Adrenal gland (tissue), 5 donors: Measurements from ENCODE around the gene TMEM184B.

Experiments
- CTCF ChIP-seq, 6 experiments: fragments of 450-650 bp in 4 of 6; fragments of 200-600 bp in 2 of 6; sonication (generic) in 1 of 6; IDR thresholded peaks; 1 replicate in 5 of 6; 2 replicates in 1 of 6; pipeline versions ENCODE4 v1.5.1 to v1.8.0; 2016 to 2021; ENCODE audit warnings: antibody characterized with exemption in 6 of 6, mild to moderate bottlenecking in 2 of 6, moderate library complexity in 1 of 6
- POLR2A ChIP-seq, 2 donors: fragments of 450-650 bp; IDR thresholded peaks; one replicate each; pipeline ENCODE4 v1.6.1; 2017; ENCODE audit warnings: antibody characterized with exemption in 2 of 2, mild to moderate bottlenecking in 2 of 2, moderate library complexity in 1 of 2
- donor health status: DM: no; HTN: no; CAD: no.

- TF ChIP-seq CTCF (IDR thresholded peaks at IDR 0.05) (no peak), POLR2A (IDR thresholded peaks at IDR 0.05) (no peak)
Observed at GRCh38 chr22:38249301-38249700, 23.5 kb downstream of the TMEM184B start.
